GM18505 (cell line): ENCODE measurements around the gene MRPL51.

ENCODE experiments used
- ATAC-seq: cut with Tn5 transposase; IDR thresholded peaks from one replicate; pipeline ENCODE4 v1.9.1; 2021; ENCODE audit not compliant: unreplicated experiment
- POLR2A ChIP-seq: IDR thresholded peaks from 4 replicates; pipeline ENCODE4 v1.6.1; 2011; ENCODE audit warnings: borderline replicate concordance; ENCODE audit not compliant: insufficient read depth, insufficient read length; ENCODE audit errors: extremely low read depth

MRPL51 gene

GRCh38 chr12:6466184-6466573, 26.9 kb downstream of the MRPL51 start:
- no peak for ATAC-seq
- no peak for TF ChIP-seq POLR2A

DNA sequence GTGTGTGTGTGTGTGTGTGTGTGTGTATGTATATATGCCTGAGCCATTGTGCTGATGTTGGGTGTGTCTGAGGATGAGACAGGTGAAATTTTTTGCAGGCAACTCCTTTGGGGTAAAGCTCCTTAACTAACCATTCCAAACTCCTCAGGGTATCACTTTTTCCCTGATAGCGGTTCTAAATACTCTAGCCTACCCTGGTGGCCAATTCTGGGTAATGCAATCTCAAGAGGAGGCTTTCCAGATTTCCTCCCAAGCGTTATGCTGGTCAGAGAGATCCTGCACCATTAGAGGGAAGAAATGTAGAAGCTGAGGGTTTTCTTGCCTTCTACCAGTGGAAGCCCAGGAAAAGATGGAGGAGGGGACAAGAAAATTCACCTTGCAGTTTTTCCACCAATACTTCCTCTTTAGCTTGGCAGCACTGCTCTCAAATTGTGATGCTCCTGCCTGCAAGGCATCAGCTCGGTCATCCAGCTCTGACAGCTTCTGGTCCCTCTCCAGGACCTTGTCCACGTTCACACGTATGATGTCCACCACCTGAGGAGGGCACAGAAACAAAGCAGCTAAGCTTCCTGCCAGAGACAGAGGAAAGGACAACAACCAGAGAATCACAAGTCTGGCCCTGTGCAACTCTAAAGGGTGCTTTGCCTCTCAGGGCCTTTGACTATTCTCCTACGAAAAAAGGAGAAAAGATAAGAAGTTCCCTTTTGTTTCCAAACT, 27.4 kb downstream of the MRPL51 start:
- TF ChIP-seq POLR2A: no peak
- no peak for ATAC-seq

DNA sequence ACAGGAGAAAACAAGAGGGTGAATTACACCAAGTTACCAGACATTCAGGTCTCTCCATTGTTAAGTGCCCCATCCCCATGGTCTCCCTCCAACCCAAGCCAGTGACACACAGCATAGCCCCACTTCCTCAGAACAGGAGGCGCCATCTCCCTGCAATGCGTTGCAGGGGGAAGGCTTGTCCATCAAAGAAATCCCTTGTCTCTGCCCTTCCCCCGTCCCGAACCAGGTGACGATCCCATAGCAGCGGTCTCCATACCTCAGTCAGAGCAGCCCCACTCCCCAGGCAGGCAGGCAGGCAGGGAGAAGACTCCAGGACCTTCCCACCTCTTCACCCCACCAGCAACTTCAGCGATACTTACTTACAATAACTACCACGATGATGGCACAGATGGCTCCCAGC, 28.5 kb downstream of the MRPL51 start:
- peak; percentile 25 for TF ChIP-seq POLR2A
- ATAC-seq: no peak

GRCh38 chr12:6463858-6464257, 29.2 kb downstream of the MRPL51 start:
- no peak for TF ChIP-seq POLR2A
- ATAC-seq: no peak

DNA sequence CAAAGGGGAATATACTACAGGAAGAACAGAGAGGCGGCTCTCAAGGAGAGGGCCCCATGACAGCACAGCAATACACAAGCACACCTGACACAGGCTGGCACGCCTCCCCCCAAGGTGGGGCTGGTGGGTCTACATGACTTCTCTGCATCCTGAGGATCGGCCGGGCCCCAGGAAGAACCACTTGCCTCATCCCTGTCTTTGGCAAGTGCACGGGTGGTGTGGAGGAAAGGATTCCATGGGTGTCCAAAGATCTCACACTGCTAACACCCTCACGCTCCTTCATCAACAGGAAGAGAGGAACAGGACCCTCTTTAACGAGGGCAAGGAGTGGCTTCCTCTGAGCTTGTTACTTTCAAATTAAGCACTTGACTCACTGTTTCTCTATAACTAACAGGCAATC, 29.8 kb downstream of the MRPL51 start:
- peak; percentile 21 for TF ChIP-seq POLR2A

DNA sequence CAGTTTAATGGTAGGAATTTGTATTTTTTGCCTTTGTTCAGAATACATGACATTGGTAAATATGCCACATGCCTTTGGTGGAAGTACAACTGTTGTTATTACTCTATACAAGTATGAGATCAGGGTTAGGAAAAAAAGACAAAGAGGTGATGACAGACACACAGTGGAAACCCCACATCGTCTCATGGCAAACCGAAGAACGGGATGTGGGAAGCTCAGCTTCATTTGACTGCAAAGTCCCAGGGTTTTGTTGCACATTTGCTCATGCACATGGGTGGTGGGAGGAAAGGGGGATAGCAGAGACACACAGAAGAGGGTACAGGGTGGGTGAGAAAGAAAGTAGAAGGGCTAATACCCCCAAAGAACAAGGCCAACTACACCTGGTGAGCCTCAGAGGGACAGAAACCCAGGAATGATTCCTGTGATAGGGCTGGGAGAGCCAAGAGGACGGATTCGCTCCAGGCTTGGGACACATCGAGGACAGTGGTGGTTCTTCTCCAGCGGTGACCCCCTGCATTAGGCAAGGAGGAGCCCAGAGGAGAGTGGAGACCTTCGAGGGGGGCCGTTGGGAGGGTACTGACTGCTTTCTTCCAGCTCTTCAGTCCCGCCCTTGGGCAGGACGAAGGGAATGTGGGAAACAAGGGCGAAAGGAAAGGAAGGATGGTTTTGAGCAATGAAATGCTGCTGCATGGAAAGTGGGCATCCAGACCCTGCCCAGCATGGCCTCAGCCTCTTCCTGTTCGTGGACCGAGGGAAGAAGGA, 30.6 kb downstream of the MRPL51 start:
- no peak for TF ChIP-seq POLR2A
- no peak for ATAC-seq

More for the DNA sequence above, 29.8 kb downstream of the MRPL51 start:
- no peak for ATAC-seq

GRCh38 chr12:6461401-6462233, 31.4 kb downstream of the MRPL51 start:
- peak; percentile 65 for ATAC-seq
- TF ChIP-seq POLR2A: peak; percentile 72

GRCh38 chr12:6460751-6461371, 32.2 kb downstream of the MRPL51 start:
- ATAC-seq: no peak
- no peak for TF ChIP-seq POLR2A

DNA sequence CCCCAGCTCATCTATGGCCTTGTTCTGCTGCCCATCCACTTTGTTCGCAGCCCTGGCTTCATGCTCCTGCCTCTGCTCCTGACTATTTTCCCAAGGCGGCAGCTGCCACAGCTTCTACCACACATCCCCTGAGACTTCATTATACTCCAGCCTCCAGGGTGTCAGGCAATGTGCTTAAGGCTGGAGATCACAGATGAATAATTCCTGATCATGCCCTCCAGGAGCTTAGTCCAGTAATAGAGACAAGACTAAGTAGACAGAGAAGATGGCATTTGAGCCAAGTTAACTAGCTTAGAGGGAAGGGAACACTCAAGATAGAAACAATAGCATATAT, 34.1 kb downstream of the MRPL51 start:
- ATAC-seq: no peak
- TF ChIP-seq POLR2A: peak; percentile 3

DNA sequence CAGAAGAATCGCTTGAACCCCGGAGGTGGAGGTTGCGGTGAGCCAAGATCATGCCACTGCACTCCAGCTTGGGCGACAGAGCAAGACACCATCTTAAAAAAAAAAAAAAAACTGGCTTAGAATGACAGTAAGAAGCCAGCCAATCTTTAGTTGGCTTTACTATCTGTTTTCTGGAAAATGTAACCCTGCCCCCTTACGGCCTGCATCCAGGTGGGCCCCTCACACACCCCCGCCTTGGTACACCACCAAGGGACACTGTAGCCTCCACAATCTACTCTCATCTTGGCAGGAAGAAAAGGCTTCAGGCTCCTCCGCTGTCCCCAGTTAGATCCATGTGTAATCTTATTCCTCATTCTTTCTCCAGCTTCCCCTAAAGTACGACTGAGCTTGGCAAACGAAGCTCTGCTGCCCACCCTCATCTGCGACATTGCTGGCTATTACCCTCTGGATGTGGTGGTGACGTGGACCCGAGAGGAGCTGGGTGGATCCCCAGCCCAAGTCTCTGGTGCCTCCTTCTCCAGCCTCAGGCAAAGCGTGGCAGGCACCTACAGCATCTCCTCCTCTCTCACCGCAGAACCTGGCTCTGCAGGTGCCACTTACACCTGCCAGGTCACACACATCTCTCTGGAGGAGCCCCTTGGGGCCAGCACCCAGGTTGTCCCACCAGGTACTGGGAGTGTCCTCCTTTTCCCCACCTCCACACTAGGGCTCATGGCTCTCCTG, 34.6 kb downstream of the MRPL51 start:
- TF ChIP-seq POLR2A: peak; percentile 41
- no peak for ATAC-seq

GRCh38 chr12:6457220-6457945, 35.7 kb downstream of the MRPL51 start:
- no peak for ATAC-seq
- TF ChIP-seq POLR2A: peak; percentile 24
